ENCODE results near the gene CASP8. TPM values are rescaled to one million over a fixed set of nuclear protein-coding genes. Genes with fewer than 3 reads are reported as not detected.
A peak's percentile ranks its signal among the peaks of the same experiment; 100 is the strongest.

CASP8 gene
- total and polyA plus RNA-seq, 9 of the 15 experiments (the other 6 are each of a cell fraction or from before 2014, with no cell fraction given), result 10.2 to 31.4 (median 19.4) TPM

GRCh38 chr2:201258666-201259615, 1.4 kb upstream of the CASP8 start (continued):
- no peak for TF ChIP-seq ARNT (IDR thresholded peaks at IDR 0.05)
- TF ChIP-seq SNAPC5 (CRISPR knock-in tag; IDR thresholded peaks at IDR 0.05), result no peak
- no peak; a peak in 1 of 4 replicates for TF ChIP-seq MAZ (CRISPR knock-in tag; conservative IDR thresholded peaks at IDR 0.05 in 1 of 2, IDR thresholded peaks at IDR 0.05 in 1 of 2)
- no peak for TF ChIP-seq E2F6 (IDR thresholded peaks at IDR 0.05; ENCODE audit: borderline replicate concordance in 1 of 2, extremely low read depth in 1 of 2, insufficient read depth in 1 of 2, insufficient read length in 1 of 2, low read depth in 1 of 2, low read length in 1 of 2, poor library complexity in 1 of 2, severe bottlenecking in 1 of 2)
- TF ChIP-seq CAMTA2 (CRISPR knock-in tag; conservative IDR thresholded peaks at IDR 0.05), result no peak
- no peak for TF ChIP-seq ETS1 (conservative IDR thresholded peaks at IDR 0.05; ENCODE audit: control insufficient read depth, low read depth, low read length)
- TF ChIP-seq ZNF354B (CRISPR knock-in tag; IDR thresholded peaks at IDR 0.05), result no peak
- TF ChIP-seq PTTG1 (tag; IDR thresholded peaks at IDR 0.05; ENCODE audit: low read depth), result no peak
- TF ChIP-seq FOSL1 (tag; conservative IDR thresholded peaks at IDR 0.05), result no peak
- TF ChIP-seq SIN3B (IDR thresholded peaks at IDR 0.05; ENCODE audit: low read depth), result no peak
- no peak for TF ChIP-seq HIVEP1 (CRISPR knock-in tag; IDR thresholded peaks at IDR 0.05)
- TF ChIP-seq HMG20B (CRISPR knock-in tag; IDR thresholded peaks at IDR 0.05), result no peak
- TF ChIP-seq NCOR1 (IDR thresholded peaks at IDR 0.05), result peak; percentile 38; the same call in 1 of the 2 replicates
- TF ChIP-seq FOXM1 (IDR thresholded peaks at IDR 0.05; ENCODE audit: low read depth), result no peak
- TF ChIP-seq FOXM1 (CRISPR knock-in tag; IDR thresholded peaks at IDR 0.05; ENCODE audit: low read depth), result no peak
- TF ChIP-seq NR2C2 (CRISPR knock-in tag; IDR thresholded peaks at IDR 0.05), result no peak
- TF ChIP-seq NR2C2 (tag; IDR thresholded peaks at IDR 0.05), result no peak
- TF ChIP-seq CTBP1 (IDR thresholded peaks at IDR 0.05; ENCODE audit: borderline replicate concordance), result no peak
- TF ChIP-seq RBM14 (IDR thresholded peaks at IDR 0.05; ENCODE audit: borderline replicate concordance, insufficient read depth, low read depth, low read length), result no peak
- no peak for TF ChIP-seq GMEB1 (CRISPR knock-in tag; IDR thresholded peaks at IDR 0.05)
- TF ChIP-seq MXI1 (IDR thresholded peaks at IDR 0.05; ENCODE audit: low read depth, low read length), result no peak
- TF ChIP-seq PHTF2 (CRISPR knock-in tag; IDR thresholded peaks at IDR 0.05), result no peak
- TF ChIP-seq USF2 (CRISPR knock-in tag; IDR thresholded peaks at IDR 0.05), result no peak
- no peak for TF ChIP-seq FOXA1 (IDR thresholded peaks at IDR 0.05; ENCODE audit: borderline replicate concordance)
